ENCODE data around the gene HOXD11. TPM values are rescaled to one million over a fixed set of nuclear protein-coding genes. Genes with fewer than 3 reads are reported as not detected.

HOXD11 gene
- total RNA-seq, 1 donor from 2014 or later = not detected

DNA sequence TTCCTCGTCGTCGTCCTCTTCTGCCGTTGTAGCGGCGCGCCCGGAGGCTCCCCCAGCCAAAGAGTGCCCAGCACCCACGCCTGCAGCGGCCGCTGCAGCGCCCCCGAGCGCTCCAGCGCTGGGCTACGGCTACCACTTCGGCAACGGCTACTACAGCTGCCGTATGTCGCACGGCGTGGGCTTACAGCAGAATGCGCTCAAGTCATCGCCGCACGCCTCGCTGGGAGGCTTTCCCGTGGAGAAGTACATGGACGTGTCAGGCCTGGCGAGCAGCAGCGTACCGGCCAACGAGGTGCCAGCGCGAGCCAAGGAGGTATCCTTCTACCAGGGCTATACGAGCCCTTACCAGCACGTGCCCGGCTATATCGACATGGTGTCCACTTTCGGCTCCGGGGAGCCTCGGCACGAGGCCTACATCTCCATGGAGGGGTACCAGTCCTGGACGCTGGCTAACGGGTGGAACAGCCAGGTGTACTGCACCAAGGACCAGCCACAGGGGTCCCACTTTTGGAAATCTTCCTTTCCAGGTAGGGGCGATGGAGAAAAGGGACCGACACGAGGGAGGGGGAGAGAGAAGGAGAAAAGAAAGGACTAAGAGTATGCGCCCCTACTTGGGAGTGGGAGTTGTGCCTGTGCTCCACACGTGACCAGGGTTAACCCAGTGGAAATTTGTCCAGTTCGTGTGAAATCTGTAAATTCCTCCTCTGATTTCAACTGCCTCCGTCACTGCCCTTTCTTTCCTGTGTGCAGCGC, 13.8 kb upstream of the HOXD11 start:
- intact Hi-C loops (cut with micrococcal nuclease) = no loop called here

DNA sequence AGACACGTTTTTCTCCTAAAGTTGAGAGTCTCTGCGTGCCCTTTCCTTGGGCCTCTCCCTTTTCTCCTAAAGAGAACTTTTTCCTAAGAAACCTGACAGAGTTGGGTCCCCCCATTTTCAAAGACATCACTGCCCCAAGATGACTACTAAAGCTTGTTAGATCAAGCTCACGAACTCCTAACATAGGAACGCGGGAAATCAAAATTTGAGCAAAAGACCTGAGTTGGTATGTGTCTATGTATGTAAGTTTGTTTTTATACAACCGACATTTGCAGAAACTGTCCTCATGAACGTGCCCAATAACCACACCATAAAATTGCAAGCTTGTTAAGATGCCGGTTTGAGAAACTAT, 13.2 kb upstream of the HOXD11 start:
- intact Hi-C loops (cut with micrococcal nuclease) = no loop called here

- intact Hi-C loops (cut with micrococcal nuclease) = no loop called here
Measured at GRCh38 chr2:176094349-176094748, 12.7 kb upstream of the HOXD11 start.

- intact Hi-C loops (cut with micrococcal nuclease) = loop anchor here (5.0 kb wide), 2 partner anchors 37 to 1758 kb away; no protein-coding TSS in a partner anchor
Measured at GRCh38 chr2:176095421-176095820, 11.7 kb upstream of the HOXD11 start.

- intact Hi-C loops (cut with micrococcal nuclease) = loop anchor here (1.0 to 5.0 kb wide), 4 partner anchors 10 to 1759 kb away; no protein-coding TSS in a partner anchor
Measured at GRCh38 chr2:176096243-176096985, 10.7 kb upstream of the HOXD11 start.

DNA sequence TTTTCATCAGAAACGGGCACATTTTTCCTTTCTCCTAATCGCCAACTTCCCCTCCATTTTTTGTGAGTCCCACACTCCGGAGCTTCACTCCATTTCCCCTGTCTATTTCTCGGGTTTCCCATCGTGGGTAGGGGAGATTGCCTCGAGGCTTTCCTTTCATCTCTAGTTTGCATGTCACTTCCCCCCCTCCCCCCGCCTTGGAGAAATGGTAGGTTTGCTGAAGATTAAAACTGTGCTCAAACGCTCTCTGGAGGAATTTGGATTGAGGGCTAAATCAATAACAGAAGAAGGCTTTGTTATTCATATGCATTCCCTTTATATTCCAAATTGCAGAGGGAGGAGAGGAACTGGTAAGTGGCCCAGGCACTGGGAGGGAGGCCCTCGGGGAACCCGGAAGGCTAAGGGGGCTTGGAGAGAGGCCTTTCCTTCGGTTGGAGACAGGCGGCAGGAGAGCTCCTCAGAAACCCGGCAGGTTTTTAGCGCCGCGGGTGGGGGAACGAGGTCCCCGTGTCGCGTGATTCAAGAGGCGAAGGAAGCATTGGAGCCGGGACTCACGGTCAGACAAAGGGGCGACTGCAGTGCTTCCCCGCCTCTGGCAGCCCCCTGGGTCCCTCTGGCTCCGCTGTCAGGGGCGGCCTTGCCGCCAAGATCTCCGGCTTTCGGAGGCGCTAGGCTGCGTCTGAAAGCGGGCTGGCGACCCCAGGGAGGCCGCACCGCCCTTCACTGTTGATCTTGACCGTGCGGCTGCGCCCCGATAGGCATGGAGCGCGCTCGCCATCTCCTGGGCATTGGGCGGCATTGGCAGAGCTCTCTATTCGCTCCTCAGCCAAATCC, 9.9 kb upstream of the HOXD11 start:
- intact Hi-C loops (cut with micrococcal nuclease) = loop anchor here (1.0 to 5.0 kb wide), 7 partner anchors 11 to 1760 kb away; no protein-coding TSS in a partner anchor

DNA sequence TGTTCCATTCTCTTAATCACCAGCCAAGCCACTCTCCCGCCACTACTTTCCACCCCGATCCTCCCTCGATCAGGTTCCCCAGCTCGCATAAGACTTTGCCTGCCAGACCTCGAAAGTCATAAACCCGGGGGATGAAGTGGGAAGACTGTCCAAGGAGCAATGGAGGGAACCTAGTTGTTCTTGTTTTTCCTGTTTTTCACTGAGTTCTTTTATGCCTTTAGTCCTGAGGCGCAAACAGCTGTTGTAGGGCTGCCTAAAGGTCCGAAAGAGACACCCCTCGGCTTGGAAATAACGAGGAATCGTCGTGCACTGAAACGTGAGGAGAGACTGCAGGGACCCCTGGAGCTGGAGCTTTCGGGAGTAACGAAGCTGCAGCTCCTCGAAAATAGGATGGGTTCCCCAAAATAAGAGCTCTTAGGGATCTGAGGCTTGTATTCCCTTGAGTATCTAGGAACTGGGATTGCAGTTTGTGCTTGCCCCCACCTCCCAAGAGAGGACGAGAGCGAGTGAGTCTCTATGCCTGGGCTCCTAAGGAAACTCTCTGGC, 9.2 kb upstream of the HOXD11 start:
- intact Hi-C loops (cut with micrococcal nuclease) = loop anchor here (1.0 to 5.0 kb wide), 6 partner anchors 34 to 1761 kb away; no protein-coding TSS in a partner anchor

- intact Hi-C loops (cut with micrococcal nuclease) = loop anchor here (5.0 kb wide), 2 partner anchors 34 to 1761 kb away; no protein-coding TSS in a partner anchor
Measured at GRCh38 chr2:176098366-176099158, 8.5 kb upstream of the HOXD11 start.

DNA sequence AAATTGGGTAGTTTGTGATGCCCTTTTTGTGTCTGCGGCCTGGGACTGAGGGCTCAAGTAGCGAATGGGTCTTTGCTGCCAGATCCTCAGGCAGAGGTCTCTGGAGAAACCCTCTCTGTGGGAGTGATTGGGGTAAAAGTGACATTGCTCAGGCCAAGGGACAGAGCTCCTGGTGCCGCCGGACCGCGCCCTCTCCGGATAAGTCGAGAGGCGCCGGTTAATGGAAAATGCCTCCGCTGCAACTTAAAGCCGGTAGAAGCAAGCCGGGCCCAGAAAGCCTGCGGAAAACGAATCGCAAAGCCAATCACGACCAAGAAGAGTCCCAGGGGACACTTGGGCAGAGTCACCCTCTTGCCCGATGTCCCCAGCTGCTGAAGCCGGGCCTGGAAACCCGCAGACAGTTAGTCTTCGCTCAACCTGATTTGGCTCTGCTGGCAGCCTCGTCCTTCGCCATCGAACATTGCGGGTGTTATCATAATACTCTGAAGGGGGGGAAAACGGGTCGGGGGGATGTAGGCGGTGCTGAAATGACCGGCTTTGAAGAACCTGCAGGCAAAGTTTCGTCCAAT, 7.8 kb upstream of the HOXD11 start:
- intact Hi-C loops (cut with micrococcal nuclease) = loop anchor here (5.0 kb wide), 2 partner anchors 33 to 1762 kb away; no protein-coding TSS in a partner anchor

DNA sequence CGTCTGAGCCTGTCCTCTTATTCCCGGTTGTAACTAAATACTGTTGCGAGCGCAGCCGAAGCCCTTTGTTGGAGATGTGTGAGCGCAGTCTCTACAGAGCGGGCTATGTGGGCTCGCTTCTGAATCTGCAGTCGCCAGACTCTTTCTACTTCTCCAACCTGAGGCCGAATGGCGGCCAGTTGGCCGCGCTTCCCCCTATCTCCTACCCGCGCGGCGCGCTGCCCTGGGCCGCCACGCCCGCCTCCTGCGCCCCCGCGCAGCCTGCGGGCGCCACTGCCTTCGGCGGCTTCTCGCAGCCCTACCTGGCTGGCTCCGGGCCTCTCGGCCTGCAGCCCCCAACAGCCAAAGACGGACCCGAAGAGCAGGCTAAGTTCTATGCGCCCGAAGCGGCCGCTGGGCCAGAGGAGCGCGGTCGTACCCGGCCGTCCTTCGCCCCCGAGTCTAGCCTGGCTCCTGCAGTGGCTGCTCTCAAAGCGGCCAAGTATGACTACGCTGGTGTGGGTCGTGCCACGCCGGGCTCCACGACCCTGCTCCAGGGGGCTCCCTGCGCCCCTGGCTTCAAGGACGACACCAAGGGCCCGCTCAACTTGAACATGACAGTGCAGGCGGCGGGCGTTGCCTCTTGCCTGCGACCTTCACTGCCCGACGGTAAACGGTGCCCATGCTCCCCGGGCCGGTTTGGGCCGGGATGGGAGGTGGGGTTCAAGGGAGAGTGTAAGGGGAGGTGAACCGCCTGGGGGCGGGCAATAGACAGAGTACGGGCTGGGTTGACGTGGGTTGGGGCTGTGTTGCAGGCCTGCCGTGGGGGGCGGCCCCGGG, 7.1 kb upstream of the HOXD11 start, which contains the start of gene HOXD12:
Gene HOXD12 (plus strand): TSS at position 68 of the 819 bp plus-strand sequence. CDS start 7 bp downstream, at position 75.
- intact Hi-C loops (cut with micrococcal nuclease) = loop anchor here (5.0 kb wide), 2 partner anchors 32 to 1763 kb away; no protein-coding TSS in a partner anchor

DNA sequence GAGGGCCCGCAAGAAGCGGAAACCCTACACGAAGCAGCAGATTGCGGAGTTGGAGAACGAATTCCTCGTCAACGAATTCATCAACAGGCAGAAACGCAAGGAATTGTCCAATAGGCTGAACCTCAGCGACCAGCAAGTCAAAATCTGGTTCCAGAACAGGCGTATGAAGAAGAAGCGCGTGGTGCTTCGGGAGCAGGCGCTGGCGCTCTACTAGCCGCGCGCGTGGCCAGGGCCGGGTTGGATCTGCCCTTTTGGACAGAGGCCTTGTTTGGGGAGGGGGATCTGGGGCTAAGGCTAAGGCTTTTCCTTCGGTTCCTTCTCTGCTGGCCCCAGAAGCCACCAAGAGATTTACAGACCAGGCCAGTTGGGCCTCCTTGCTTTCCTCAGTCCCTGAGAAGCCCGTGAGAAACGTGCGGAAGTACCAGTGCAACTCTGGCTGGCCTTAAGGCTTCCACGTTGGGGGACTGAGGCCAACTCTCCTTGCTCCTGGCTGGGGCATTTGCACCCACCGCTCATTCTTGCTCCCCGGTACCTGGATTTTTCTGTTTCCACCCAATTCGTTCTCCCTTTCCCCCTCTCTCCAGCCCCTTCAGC, 6.4 kb upstream of the HOXD11 start:
- intact Hi-C loops (cut with micrococcal nuclease) = no loop called here

GRCh38 chr2:176101216-176101830, 5.8 kb upstream of the HOXD11 start:
- intact Hi-C loops (cut with micrococcal nuclease) = no loop called here

- intact Hi-C loops (cut with micrococcal nuclease) = no loop called here
Measured at GRCh38 chr2:176101842-176102241, 5.2 kb upstream of the HOXD11 start.

GRCh38 chr2:176102309-176102866, 4.7 kb upstream of the HOXD11 start:
- intact Hi-C loops (cut with micrococcal nuclease) = no loop called here

DNA sequence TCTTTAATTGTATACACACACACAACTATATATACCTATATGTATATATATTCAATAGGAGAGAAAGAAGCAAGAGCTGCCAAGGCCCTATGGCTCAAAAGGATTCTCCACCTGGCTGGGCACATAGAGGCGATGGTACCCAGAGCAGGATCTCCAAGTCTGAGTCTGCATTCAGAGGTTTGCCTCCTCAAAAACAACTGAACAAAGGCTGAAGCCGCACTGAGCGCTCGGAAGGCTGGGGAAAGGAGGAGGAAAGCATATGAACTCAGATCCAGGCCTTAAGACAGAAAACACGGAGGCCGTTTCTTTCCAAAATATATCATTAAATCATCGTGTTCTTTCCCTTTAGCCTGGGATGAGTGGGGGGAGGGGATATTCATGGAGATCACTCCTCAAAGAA, 3.9 kb upstream of the HOXD11 start:
- intact Hi-C loops (cut with micrococcal nuclease) = no loop called here

DNA sequence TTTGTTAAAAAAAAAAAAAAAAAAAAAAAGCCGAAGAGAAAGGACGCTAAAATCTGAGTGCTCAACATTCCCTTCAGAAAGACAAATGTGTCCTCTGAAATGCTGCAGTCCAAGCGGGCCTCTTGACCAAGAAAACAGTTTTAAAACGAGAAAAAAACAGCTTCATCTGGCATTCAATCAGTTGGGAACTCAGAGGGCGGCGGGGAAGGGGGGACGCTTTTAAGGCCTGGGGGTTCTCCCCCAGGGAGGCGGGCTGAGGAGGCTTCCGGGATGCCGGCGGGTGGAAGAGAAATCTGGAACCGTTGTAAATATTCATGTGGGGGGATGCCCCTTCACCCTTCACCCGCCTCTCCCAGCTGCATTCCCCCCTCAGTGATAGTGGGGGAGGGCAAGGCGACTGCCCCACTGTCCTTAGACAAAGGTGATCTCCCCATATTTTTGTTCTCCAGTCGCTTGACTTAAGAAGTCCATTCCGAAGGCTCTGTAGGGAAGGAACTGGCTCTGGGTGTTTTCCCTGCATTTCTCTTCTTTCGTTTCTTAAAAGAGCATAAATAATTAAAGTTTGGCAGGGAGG, 3.3 kb upstream of the HOXD11 start:
- intact Hi-C loops (cut with micrococcal nuclease) = no loop called here

- intact Hi-C loops (cut with micrococcal nuclease) = no loop called here
Measured at GRCh38 chr2:176104316-176105077, 2.6 kb upstream of the HOXD11 start.

Data from T-helper 1 cell treated with Interleukin-12 subunit alpha and Interleukin-12 subunit beta and Interleukin-4 antibody, amounts not matched to agents 30 ng/mL and 1 ng/mL, for 36 hours (primary cell).